ENCODE data around the gene ELAVL1.

The ELAVL1 gene

GRCh38 chr19:7989071-7989575 is 16.3 kb downstream of the ELAVL1 start:
- H3K27me3 Mint-ChIP-seq = no peaks in the 10 kb centered on the region
- ATAC-seq (replicated peaks; ENCODE audit: extremely low read depth, poor library complexity, severe bottlenecking) (no peak), DNase-seq (ENCODE audit: low spot score in 2 of 2) (no peak)
- H3K36me3 Mint-ChIP-seq (ENCODE audit: insufficient read depth) = peaks cover 32% of the 10 kb centered on the region
- no peaks in the 10 kb centered on the region for H3K9me3 Mint-ChIP-seq
- no peak overlapping the region for H3K27ac Mint-ChIP-seq (ENCODE audit: low read depth)
- H3K4me1 Mint-ChIP-seq = peaks cover 24% of the 10 kb centered on the region
- H3K4me3 Mint-ChIP-seq = no peak overlapping the region

GRCh38 chr19:7988307-7988706 is 17.1 kb downstream of the ELAVL1 start:
- no peak overlapping the region for H3K4me3 Mint-ChIP-seq
- DNase-seq (ENCODE audit: low spot score in 2 of 2) (no peak), ATAC-seq (replicated peaks; ENCODE audit: extremely low read depth, poor library complexity, severe bottlenecking) (no peak)
- H3K27me3 Mint-ChIP-seq = no peaks in the 10 kb centered on the region
- H3K4me1 Mint-ChIP-seq = peaks cover 23% of the 10 kb centered on the region
- peaks cover 30% of the 10 kb centered on the region for H3K36me3 Mint-ChIP-seq (ENCODE audit: insufficient read depth)
- no peaks in the 10 kb centered on the region for H3K9me3 Mint-ChIP-seq
- H3K27ac Mint-ChIP-seq (ENCODE audit: low read depth) = peak overlapping the region; percentile 82

- Mint-ChIP-seq H3K36me3 (ENCODE audit: insufficient read depth) (peaks cover 31% of the 10 kb centered on the region), H3K27ac (ENCODE audit: low read depth) (no peak overlapping the region), H3K4me1 (peaks cover 23% of the 10 kb centered on the region), H3K4me3 (no peak overlapping the region), H3K9me3 (no peaks in the 10 kb centered on the region), H3K27me3 (no peaks in the 10 kb centered on the region)
- ATAC-seq (replicated peaks; ENCODE audit: extremely low read depth, poor library complexity, severe bottlenecking) (no peak), DNase-seq (ENCODE audit: low spot score in 2 of 2) (no peak)
Observed at GRCh38 chr19:7987114-7987768, 18.2 kb downstream of the ELAVL1 start.

- no peak for ATAC-seq (replicated peaks; ENCODE audit: extremely low read depth, poor library complexity, severe bottlenecking)
- no peak for DNase-seq (ENCODE audit: low spot score in 2 of 2)
Observed at GRCh38 chr19:7986321-7987113, 18.9 kb downstream of the ELAVL1 start.

GRCh38 chr19:7985481-7985911 is 19.9 kb downstream of the ELAVL1 start:
- no peak overlapping the region for H3K27ac Mint-ChIP-seq (ENCODE audit: low read depth)
- no peaks in the 10 kb centered on the region for H3K9me3 Mint-ChIP-seq
- ATAC-seq (replicated peaks; ENCODE audit: extremely low read depth, poor library complexity, severe bottlenecking) (no peak), DNase-seq (ENCODE audit: low spot score in 2 of 2) (no peak)
- no peaks in the 10 kb centered on the region for H3K27me3 Mint-ChIP-seq
- H3K36me3 Mint-ChIP-seq (ENCODE audit: insufficient read depth) = peaks cover 24% of the 10 kb centered on the region
- peaks cover 23% of the 10 kb centered on the region for H3K4me1 Mint-ChIP-seq
- no peak overlapping the region for H3K4me3 Mint-ChIP-seq

More at GRCh38 chr19:7986321-7987113, 18.9 kb downstream of the ELAVL1 start:
- Mint-ChIP-seq H3K9me3 (no peaks in the 10 kb centered on the region), H3K27ac (ENCODE audit: low read depth) (no peak overlapping the region), H3K27me3 (no peaks in the 10 kb centered on the region), H3K36me3 (ENCODE audit: insufficient read depth) (peaks cover 29% of the 10 kb centered on the region), H3K4me3 (no peak overlapping the region), H3K4me1 (peaks cover 23% of the 10 kb centered on the region)

- Mint-ChIP-seq H3K4me1 (peaks cover 23% of the 10 kb centered on the region), H3K36me3 (ENCODE audit: insufficient read depth) (peaks cover 18% of the 10 kb centered on the region), H3K4me3 (no peak overlapping the region), H3K27me3 (no peaks in the 10 kb centered on the region), H3K27ac (ENCODE audit: low read depth) (peak overlapping the region; percentile 63), H3K9me3 (no peaks in the 10 kb centered on the region)
- DNase-seq (ENCODE audit: low spot score in 2 of 2) = no peak
- no peak for ATAC-seq (replicated peaks; ENCODE audit: extremely low read depth, poor library complexity, severe bottlenecking)
Observed at GRCh38 chr19:7983995-7984837, 21.2 kb downstream of the ELAVL1 start.

GRCh38 chr19:7983286-7983950 is 22.0 kb downstream of the ELAVL1 start:
- Mint-ChIP-seq H3K27me3 (no peaks in the 10 kb centered on the region), H3K27ac (ENCODE audit: low read depth) (no peak overlapping the region), H3K4me1 (peaks cover 18% of the 10 kb centered on the region), H3K9me3 (no peaks in the 10 kb centered on the region), H3K4me3 (no peak overlapping the region), H3K36me3 (ENCODE audit: insufficient read depth) (peaks cover 16% of the 10 kb centered on the region)
- no peak for ATAC-seq (replicated peaks; ENCODE audit: extremely low read depth, poor library complexity, severe bottlenecking)
- DNase-seq (ENCODE audit: low spot score in 2 of 2) = no peak

- peaks cover 15% of the 10 kb centered on the region for H3K36me3 Mint-ChIP-seq (ENCODE audit: insufficient read depth)
- no peaks in the 10 kb centered on the region for H3K27me3 Mint-ChIP-seq
- no peak overlapping the region for H3K4me3 Mint-ChIP-seq
- ATAC-seq (replicated peaks; ENCODE audit: extremely low read depth, poor library complexity, severe bottlenecking) (no peak), DNase-seq (ENCODE audit: low spot score in 2 of 2) (no peak)
- H3K4me1 Mint-ChIP-seq = peaks cover 11% of the 10 kb centered on the region
- H3K27ac Mint-ChIP-seq (ENCODE audit: low read depth) = no peak overlapping the region
- H3K9me3 Mint-ChIP-seq = no peaks in the 10 kb centered on the region
Observed at GRCh38 chr19:7982651-7983099, 22.8 kb downstream of the ELAVL1 start.

- H3K4me3 Mint-ChIP-seq = no peak overlapping the region
- H3K4me1 Mint-ChIP-seq = peaks cover 9% of the 10 kb centered on the region
- ATAC-seq (replicated peaks; ENCODE audit: extremely low read depth, poor library complexity, severe bottlenecking) (no peak), DNase-seq (ENCODE audit: low spot score in 2 of 2) (no peak)
- H3K9me3 Mint-ChIP-seq = no peaks in the 10 kb centered on the region
- H3K27ac Mint-ChIP-seq (ENCODE audit: low read depth) = no peak overlapping the region
- H3K36me3 Mint-ChIP-seq (ENCODE audit: insufficient read depth) = peaks cover 13% of the 10 kb centered on the region
- H3K27me3 Mint-ChIP-seq = no peaks in the 10 kb centered on the region
Observed at GRCh38 chr19:7982103-7982502, 23.3 kb downstream of the ELAVL1 start.

GRCh38 chr19:7981661-7982060 is 23.8 kb downstream of the ELAVL1 start:
- Mint-ChIP-seq H3K36me3 (ENCODE audit: insufficient read depth) (peaks cover 13% of the 10 kb centered on the region), H3K27me3 (no peaks in the 10 kb centered on the region), H3K9me3 (no peaks in the 10 kb centered on the region)

GRCh38 chr19:7981199-7981598 is 24.2 kb downstream of the ELAVL1 start:
- no peaks in the 10 kb centered on the region for H3K9me3 Mint-ChIP-seq
- DNase-seq (ENCODE audit: low spot score in 2 of 2) (no peak), ATAC-seq (replicated peaks; ENCODE audit: extremely low read depth, poor library complexity, severe bottlenecking) (no peak)
- H3K27ac Mint-ChIP-seq (ENCODE audit: low read depth) = no peak overlapping the region
- H3K36me3 Mint-ChIP-seq (ENCODE audit: insufficient read depth) = peaks cover 11% of the 10 kb centered on the region
- H3K4me1 Mint-ChIP-seq = peaks cover 9% of the 10 kb centered on the region
- no peaks in the 10 kb centered on the region for H3K27me3 Mint-ChIP-seq
- no peak overlapping the region for H3K4me3 Mint-ChIP-seq

More at GRCh38 chr19:7981661-7982060, 23.8 kb downstream of the ELAVL1 start:
- no peak overlapping the region for H3K27ac Mint-ChIP-seq (ENCODE audit: low read depth)
- DNase-seq (ENCODE audit: low spot score in 2 of 2) (no peak), ATAC-seq (replicated peaks; ENCODE audit: extremely low read depth, poor library complexity, severe bottlenecking) (no peak)
- H3K4me3 Mint-ChIP-seq = no peak overlapping the region
- peaks cover 9% of the 10 kb centered on the region for H3K4me1 Mint-ChIP-seq

GRCh38 chr19:7980635-7981121 is 24.8 kb downstream of the ELAVL1 start:
- no peak for ATAC-seq (replicated peaks; ENCODE audit: extremely low read depth, poor library complexity, severe bottlenecking)
- Mint-ChIP-seq H3K4me3 (no peak overlapping the region), H3K27me3 (no peaks in the 10 kb centered on the region), H3K4me1 (peaks cover 9% of the 10 kb centered on the region), H3K27ac (ENCODE audit: low read depth) (no peak overlapping the region), H3K36me3 (ENCODE audit: insufficient read depth) (peaks cover 14% of the 10 kb centered on the region), H3K9me3 (no peaks in the 10 kb centered on the region)
- DNase-seq (ENCODE audit: low spot score in 2 of 2) = no peak
